RWPE2 (cell line): ENCODE data around the gene FOSB.
"Not testable (repeated sequence)": the region's sequence is repeated elsewhere in the genome, so short reads cannot be mapped to it uniquely, and the experiment has no call there.

Experiments used
- ATAC-seq: fragments of 200-7000 bp; cut with Tn5 transposase; 3 replicates; pipeline ENCODE4 v1.9.1; 2021; ENCODE audit warnings: low read depth
- DNase-seq: peaks from one replicate; pipeline ENCODE4 v3.0.0-alpha.2; 2020; ENCODE audit warnings: low spot score
- H3K27ac ChIP-seq: fragments of 450-650 bp; 2 replicates; pipeline ENCODE4 v1.5.1; 2017; ENCODE audit warnings: mild to moderate bottlenecking; ENCODE audit not compliant: poor library complexity, severe bottlenecking
- H3K27me3 ChIP-seq: fragments of 250-450 bp; sonication (Bioruptor Pico); 2 replicates; pipeline ENCODE4 v1.5.1; 2021; ENCODE audit warnings: mild to moderate bottlenecking, moderate library complexity; ENCODE audit not compliant: insufficient read depth, poor library complexity, severe bottlenecking
- H3K36me3 ChIP-seq: fragments of 250-450 bp; sonication (Bioruptor Pico); 2 replicates; pipeline ENCODE4 v1.5.1; 2020; ENCODE audit warnings: low read depth, mild to moderate bottlenecking, moderate library complexity
- H3K4me1 ChIP-seq: fragments of 250-450 bp; sonication (Bioruptor Pico); 2 replicates; pipeline ENCODE4 v1.5.1; 2021; ENCODE audit warnings: mild to moderate bottlenecking, moderate library complexity; ENCODE audit not compliant: insufficient read depth, poor library complexity, severe bottlenecking
- H3K4me3 ChIP-seq: fragments of 250-450 bp; sonication (Bioruptor Pico); 2 replicates; pipeline ENCODE4 v1.5.1; 2021; ENCODE audit warnings: mild to moderate bottlenecking, moderate library complexity; ENCODE audit not compliant: severe bottlenecking
- H3K9me3 ChIP-seq: fragments of 250-450 bp; sonication (Bioruptor Pico); 2 replicates; pipeline ENCODE4 v1.5.1; 2021; ENCODE audit warnings: mild to moderate bottlenecking, moderate library complexity; ENCODE audit not compliant: severe bottlenecking
- CTCF ChIP-seq: fragments of 450-650 bp; IDR thresholded peaks from one replicate; pipeline ENCODE4 v1.5.1; 2017; ENCODE audit warnings: mild to moderate bottlenecking, moderate library complexity; ENCODE audit not compliant: poor library complexity, severe bottlenecking

FOSB gene

GRCh38 chr19:45508861-45509691 lies 41.3 kb downstream of the FOSB start:
- peaks cover 12% of the 10 kb centered on the region for H3K4me1 ChIP-seq
- ATAC-seq: peak; percentile 37
- peak overlapping the region; percentile 83 for H3K4me3 ChIP-seq
- peak overlapping the region; percentile 86 for H3K27ac ChIP-seq
- H3K9me3 ChIP-seq: no peaks in the 10 kb centered on the region
- no peak for DNase-seq
- H3K36me3 ChIP-seq: peaks cover 40% of the 10 kb centered on the region
- TF ChIP-seq CTCF: no peak
- no peaks in the 10 kb centered on the region for H3K27me3 ChIP-seq

- Histone ChIP-seq H3K4me3 (peak overlapping the region; percentile 83), H3K4me1 (peaks cover 18% of the 10 kb centered on the region), H3K27ac (peak overlapping the region; percentile 86), H3K36me3 (peaks cover 46% of the 10 kb centered on the region), H3K9me3 (no peaks in the 10 kb centered on the region), H3K27me3 (no peaks in the 10 kb centered on the region)
- ATAC-seq (no peak), DNase-seq (no peak)
- no peak for TF ChIP-seq CTCF
Measured at GRCh38 chr19:45509692-45510015, 41.9 kb downstream of the FOSB start.

- H3K27me3 ChIP-seq, H3K4me3 ChIP-seq, H3K9me3 ChIP-seq, DNase-seq, ATAC-seq: not testable (repeated sequence)
- H3K4me1 ChIP-seq: peaks cover 22% of the 10 kb centered on the region
- H3K27ac ChIP-seq: peak overlapping the region; percentile 86
- peaks cover 53% of the 10 kb centered on the region for H3K36me3 ChIP-seq
Measured at GRCh38 chr19:45510352-45510751, 42.6 kb downstream of the FOSB start.

GRCh38 chr19:45511074-45511473 lies 43.3 kb downstream of the FOSB start:
- Histone ChIP-seq H3K4me1 (peaks cover 17% of the 10 kb centered on the region), H3K4me3 (no peak overlapping the region), H3K27ac (no peak overlapping the region), H3K36me3 (peaks cover 60% of the 10 kb centered on the region), H3K9me3 (no peaks in the 10 kb centered on the region), H3K27me3 (no peaks in the 10 kb centered on the region)
- no peak for DNase-seq
- no peak for TF ChIP-seq CTCF
- no peak for ATAC-seq

- TF ChIP-seq CTCF: no peak
- Histone ChIP-seq H3K27me3 (no peaks in the 10 kb centered on the region), H3K36me3 (peaks cover 68% of the 10 kb centered on the region), H3K9me3 (no peaks in the 10 kb centered on the region), H3K4me3 (no peak overlapping the region), H3K4me1 (peaks cover 17% of the 10 kb centered on the region), H3K27ac (peak overlapping the region; percentile 45)
- DNase-seq (no peak), ATAC-seq (no peak)
Measured at GRCh38 chr19:45512881-45513483, 45.2 kb downstream of the FOSB start.
